ENCODE data around the gene GRAMD4. TPM values are rescaled to one million over a fixed set of nuclear protein-coding genes. Genes with fewer than 3 reads are reported as not detected.

GRAMD4 gene
- total RNA-seq, 2 donors from 2014 or later: 118 to 141 TPM

GRCh38 chr22:46622081-46622521 is 1.9 kb downstream of the GRAMD4 start:
- Histone ChIP-seq H3K36me3 (no peaks in the 10 kb centered on the region), H3K9me3 (no peaks in the 10 kb centered on the region), H3K9ac (ENCODE audit: low read depth in 2 of 2, low read length in 2 of 2) (no peak overlapping the region), H3K4me1 (peaks cover 3% of the 10 kb centered on the region), H3K4me3 (no peak overlapping the region), H3K27ac (no peak overlapping the region), H3K27me3 (no peaks in the 10 kb centered on the region)
- no peak for TF ChIP-seq CTCF (IDR thresholded peaks at IDR 0.05)
- intact Hi-C loops (cut with DNase I): no loop called here
- DNase-seq: no peak

GRCh38 chr22:46625113-46625842 is 5.1 kb downstream of the GRAMD4 start:
- no peaks in the 10 kb centered on the region for H3K27me3 ChIP-seq
- DNase-seq: no peak
- H3K4me1 ChIP-seq: no peaks in the 10 kb centered on the region
- no peak overlapping the region for H3K4me3 ChIP-seq
- H3K27ac ChIP-seq: no peak overlapping the region
- H3K36me3 ChIP-seq: no peaks in the 10 kb centered on the region
- H3K9ac ChIP-seq (ENCODE audit: low read depth in 2 of 2, low read length in 2 of 2): no peak overlapping the region
- no peaks in the 10 kb centered on the region for H3K9me3 ChIP-seq
- intact Hi-C loops (cut with DNase I): no loop called here
- TF ChIP-seq CTCF (IDR thresholded peaks at IDR 0.05): no peak

- no peak overlapping the region for H3K9ac ChIP-seq (ENCODE audit: low read depth in 2 of 2, low read length in 2 of 2)
- no peak for DNase-seq
- no peak overlapping the region for H3K27ac ChIP-seq
- no peak for TF ChIP-seq CTCF (IDR thresholded peaks at IDR 0.05)
- no peaks in the 10 kb centered on the region for H3K4me1 ChIP-seq
- H3K4me3 ChIP-seq: no peak overlapping the region
- H3K9me3 ChIP-seq: no peaks in the 10 kb centered on the region
- no peaks in the 10 kb centered on the region for H3K36me3 ChIP-seq
- H3K27me3 ChIP-seq: no peaks in the 10 kb centered on the region
- intact Hi-C loops (cut with DNase I): no loop called here
Observed at GRCh38 chr22:46625843-46626349, 5.7 kb downstream of the GRAMD4 start.

- Histone ChIP-seq H3K36me3 (no peaks in the 10 kb centered on the region), H3K4me3 (no peak overlapping the region), H3K9ac (ENCODE audit: low read depth in 2 of 2, low read length in 2 of 2) (no peak overlapping the region), H3K27me3 (no peaks in the 10 kb centered on the region), H3K27ac (no peak overlapping the region), H3K9me3 (no peaks in the 10 kb centered on the region), H3K4me1 (no peaks in the 10 kb centered on the region)
- TF ChIP-seq CTCF (IDR thresholded peaks at IDR 0.05): no peak
- intact Hi-C loops (cut with DNase I): no loop called here
- DNase-seq: no peak
Observed at GRCh38 chr22:46626356-46626755, 6.2 kb downstream of the GRAMD4 start.

GRCh38 chr22:46626911-46627805 is 7.0 kb downstream of the GRAMD4 start:
- no peak overlapping the region for H3K9ac ChIP-seq (ENCODE audit: low read depth in 2 of 2, low read length in 2 of 2)
- H3K27ac ChIP-seq: no peak overlapping the region
- no peaks in the 10 kb centered on the region for H3K36me3 ChIP-seq
- H3K27me3 ChIP-seq: no peaks in the 10 kb centered on the region
- DNase-seq: no peak
- H3K4me3 ChIP-seq: no peak overlapping the region
- H3K4me1 ChIP-seq: no peaks in the 10 kb centered on the region
- intact Hi-C loops (cut with DNase I): no loop called here
- H3K9me3 ChIP-seq: no peaks in the 10 kb centered on the region
- no peak for TF ChIP-seq CTCF (IDR thresholded peaks at IDR 0.05)
